ENCODE data around the gene CDR2. TPM values are rescaled to one million over a fixed set of nuclear protein-coding genes. Genes with fewer than 3 reads are reported as not detected.

CDR2 gene
- total and polyA plus RNA-seq, 7 donors: 2.2 to 11.9 (median 4.5) TPM

GRCh38 chr16:22312897-22313781 is 61.3 kb downstream of the CDR2 start:
- H3K27ac ChIP-seq: no peak overlapping the region
- H3K27me3 ChIP-seq (ENCODE audit: insufficient read depth in 3 of 3, low read length in 2 of 3): no peaks in the 10 kb centered on the region
- WGBS, 3 donors: 88 to 92% (median 90%) methylated on average over 22 to 23 of the region's 23 CpGs
- H3K4me3 ChIP-seq: no peak overlapping the region
- ATAC-seq: no peak
- no peak for TF ChIP-seq CTCF (IDR thresholded peaks at IDR 0.05)
- H3K36me3 ChIP-seq (ENCODE audit: insufficient read depth in 1 of 2, low read depth in 1 of 2): peaks cover 7 to 100% of the 10 kb centered on the region in 2 donors
- intact Hi-C loops (cut with DNase I): no loop called here
- no peaks in the 10 kb centered on the region for H3K9me3 ChIP-seq
- DNase-seq: no peak
- H3K4me1 ChIP-seq: no peaks in the 10 kb centered on the region

GRCh38 chr16:22311520-22311919 is 62.9 kb downstream of the CDR2 start:
- Histone ChIP-seq H3K36me3 (ENCODE audit: insufficient read depth in 1 of 2, low read depth in 1 of 2) (peaks cover 7 to 100% of the 10 kb centered on the region in 2 donors), H3K27me3 (ENCODE audit: insufficient read depth in 3 of 3, low read length in 2 of 3) (no peaks in the 10 kb centered on the region), H3K4me3 (no peak overlapping the region), H3K27ac (no peak overlapping the region), H3K9me3 (no peaks in the 10 kb centered on the region), H3K4me1 (no peaks in the 10 kb centered on the region)
- ATAC-seq (no peak), DNase-seq (no peak)
- WGBS, 3 donors: 96 to 98% (median 96%) methylated on average over 4 of the region's 4 CpGs
- intact Hi-C loops (cut with DNase I): no loop called here
- TF ChIP-seq CTCF (IDR thresholded peaks at IDR 0.05): no peak

- Histone ChIP-seq H3K4me3 (no peak overlapping the region), H3K36me3 (ENCODE audit: insufficient read depth in 1 of 2, low read depth in 1 of 2) (peaks cover 12 to 100% of the 10 kb centered on the region in 2 donors), H3K27ac (no peak overlapping the region), H3K9me3 (no peaks in the 10 kb centered on the region), H3K27me3 (ENCODE audit: insufficient read depth in 3 of 3, low read length in 2 of 3) (no peaks in the 10 kb centered on the region), H3K4me1 (no peaks in the 10 kb centered on the region)
- no peak for TF ChIP-seq CTCF (IDR thresholded peaks at IDR 0.05)
- ATAC-seq (no peak), DNase-seq (no peak)
- intact Hi-C loops (cut with DNase I): no loop called here
- WGBS, 3 donors: 95% methylated on average over 24 of the region's 24 CpGs
Measured at GRCh38 chr16:22308824-22309520, 65.4 kb downstream of the CDR2 start.

GRCh38 chr16:22307838-22308237 is 66.6 kb downstream of the CDR2 start:
- 92 to 97% (median 92%) methylated on average over 10 of the region's 10 CpGs for WGBS, 3 donors
- Histone ChIP-seq H3K27me3 (ENCODE audit: insufficient read depth in 3 of 3, low read length in 2 of 3) (no peaks in the 10 kb centered on the region), H3K4me3 (no peak overlapping the region), H3K9me3 (no peaks in the 10 kb centered on the region), H3K27ac (no peak overlapping the region), H3K36me3 (ENCODE audit: insufficient read depth in 1 of 2, low read depth in 1 of 2) (peaks cover 12 to 100% of the 10 kb centered on the region in 2 donors), H3K4me1 (no peaks in the 10 kb centered on the region)
- DNase-seq (no peak), ATAC-seq (peak in 1 of 4 donors; percentile 8)
- no peak for TF ChIP-seq CTCF (IDR thresholded peaks at IDR 0.05)
- intact Hi-C loops (cut with DNase I): no loop called here
